NCI-H1417 (cell line): ENCODE results near the gene KCND1.

Experiments
- DNase-seq, 3 experiments: peaks; one replicate each; lab custom pipeline; 2025; lab: John Stamatoyannopoulos, UW

KCND1 gene

GRCh38 chrX:48974574-48974973 lies 2.9 kb upstream of the KCND1 start:
- DNase-seq, result no peak

GRCh38 chrX:48974033-48974432 lies 2.4 kb upstream of the KCND1 start:
- no peak for DNase-seq

- DNase-seq, result peak in 2 of 3 experiments; percentile 44 to 51
These were observed 848 bp upstream of the KCND1 start for GRCh38 chrX:48972220-48973164.

- DNase-seq, result no peak
These were observed 2.2 kb downstream of the KCND1 start for GRCh38 chrX:48969471-48969870.

DNA sequence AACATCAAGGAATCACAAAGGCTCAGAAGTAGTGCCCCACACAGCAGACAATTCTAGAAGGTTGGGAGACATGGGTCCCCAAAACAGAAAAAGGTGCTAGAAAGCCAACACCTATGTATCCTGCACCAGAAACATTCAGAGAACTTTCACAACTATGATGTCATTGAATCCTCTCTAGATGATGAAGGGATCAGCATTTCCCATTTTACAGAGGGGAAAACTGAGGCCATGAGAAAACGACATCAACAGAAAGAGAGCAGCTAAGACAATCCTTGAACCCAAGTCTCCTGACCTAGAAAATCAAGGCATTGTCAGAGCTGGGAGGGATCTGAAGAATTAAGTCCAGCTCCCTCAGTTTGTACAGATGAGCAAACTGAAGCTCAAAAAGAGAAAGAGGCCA lies 3.3 kb downstream of the KCND1 start:
- DNase-seq, result no peak

DNA sequence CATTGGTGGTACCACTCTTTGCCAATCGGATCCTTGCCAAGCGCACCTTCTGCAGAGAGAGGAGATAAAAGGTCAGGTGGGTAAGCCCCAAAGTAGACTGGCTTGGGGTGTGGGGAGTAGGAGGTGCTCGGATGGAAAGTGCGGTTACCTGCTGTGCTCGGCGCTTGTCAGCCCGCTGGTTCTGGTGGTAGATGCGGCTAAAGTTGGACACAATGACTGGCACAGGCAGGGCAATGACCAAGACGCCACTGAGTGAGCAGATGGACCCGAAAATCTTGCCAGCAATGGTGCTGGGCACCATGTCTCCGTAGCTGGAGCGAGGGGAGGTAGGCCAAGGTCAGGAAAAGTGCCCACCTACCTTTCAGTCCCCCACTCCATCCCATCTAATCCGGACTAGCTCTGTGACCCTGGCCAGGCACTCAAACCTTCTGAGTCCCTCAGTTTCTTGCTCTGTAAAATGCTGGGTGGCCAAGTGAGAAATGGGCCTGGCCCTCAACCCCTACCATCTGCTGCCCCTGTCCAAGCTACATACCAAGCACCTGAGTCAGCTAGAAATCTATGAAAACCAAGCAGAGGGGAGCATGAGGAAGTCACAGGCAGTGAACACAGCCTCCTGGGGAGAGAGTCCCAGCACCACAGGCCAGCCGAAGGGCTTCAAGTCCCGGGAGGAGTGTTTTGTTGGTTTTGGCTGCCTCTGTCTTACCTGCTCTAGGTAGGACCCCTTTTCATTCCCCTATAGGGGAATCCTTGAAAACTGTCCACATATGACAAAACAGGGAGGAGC lies 4.7 kb downstream of the KCND1 start:
- no peak for DNase-seq

DNA sequence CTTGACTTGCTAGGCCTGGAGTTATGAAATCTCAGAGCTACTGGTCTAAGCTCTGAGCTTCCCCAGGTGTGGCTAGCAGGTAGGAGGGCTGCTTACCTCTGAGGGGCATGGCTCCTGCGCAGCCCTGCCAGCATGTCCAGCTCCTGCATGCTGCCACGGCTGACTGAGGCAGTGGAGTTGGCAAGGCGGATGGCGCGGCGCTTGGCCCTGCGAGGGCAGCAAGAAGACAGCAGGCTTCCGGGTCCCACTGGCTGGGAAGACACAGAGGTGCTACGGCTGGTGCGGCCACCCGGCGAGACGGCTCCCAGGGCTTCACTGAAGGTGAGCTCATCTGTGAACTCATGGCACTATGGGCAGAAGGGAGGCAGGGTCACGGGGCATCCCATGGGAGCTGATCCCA lies 5.7 kb downstream of the KCND1 start:
- no peak for DNase-seq

- no peak for DNase-seq
These were observed 10.0 kb downstream of the KCND1 start for GRCh38 chrX:48961585-48962091.

GRCh38 chrX:48960291-48960690 lies 11.4 kb downstream of the KCND1 start:
- DNase-seq, result no peak

DNA sequence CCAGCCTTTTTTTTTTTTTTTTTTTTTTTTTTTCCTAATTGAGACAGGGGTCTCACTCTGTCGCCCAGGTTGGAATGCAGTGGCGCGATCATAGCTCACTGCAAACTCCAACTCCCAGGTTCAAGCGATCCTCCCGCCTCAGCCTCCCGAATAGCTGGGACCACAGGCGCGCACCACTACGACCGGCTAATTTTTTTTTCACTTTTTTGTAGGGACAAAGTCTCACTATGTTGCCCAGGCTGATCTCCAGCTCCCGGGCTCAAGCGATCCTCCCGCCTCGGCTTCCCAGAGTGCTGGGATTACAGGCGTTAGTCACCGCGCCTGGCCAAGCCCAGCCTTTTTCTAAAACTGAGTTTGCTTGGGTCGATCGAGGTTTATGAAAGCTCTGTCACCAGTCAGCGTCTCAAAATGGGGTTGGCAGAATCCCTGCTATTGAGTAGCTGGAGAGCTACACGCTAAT lies 13.0 kb downstream of the KCND1 start:
- DNase-seq, result peak in 1 of 3 experiments; percentile 42

GRCh38 chrX:48957827-48958634 lies 13.6 kb downstream of the KCND1 start:
- peak; percentile 89 to 97 (median 94) for DNase-seq

GRCh38 chrX:48957477-48957826 lies 14.2 kb downstream of the KCND1 start, which contains the start of gene OTUD5:
Gene OTUD5, minus strand, starts transcription at chrX:48957607. Its CDS starts 37 bp downstream, at chrX:48957570.
- peak in 2 of 3 experiments; percentile 65 to 78 for DNase-seq

GRCh38 chrX:48956728-48957414 lies 14.8 kb downstream of the KCND1 start:
- no peak for DNase-seq

DNA sequence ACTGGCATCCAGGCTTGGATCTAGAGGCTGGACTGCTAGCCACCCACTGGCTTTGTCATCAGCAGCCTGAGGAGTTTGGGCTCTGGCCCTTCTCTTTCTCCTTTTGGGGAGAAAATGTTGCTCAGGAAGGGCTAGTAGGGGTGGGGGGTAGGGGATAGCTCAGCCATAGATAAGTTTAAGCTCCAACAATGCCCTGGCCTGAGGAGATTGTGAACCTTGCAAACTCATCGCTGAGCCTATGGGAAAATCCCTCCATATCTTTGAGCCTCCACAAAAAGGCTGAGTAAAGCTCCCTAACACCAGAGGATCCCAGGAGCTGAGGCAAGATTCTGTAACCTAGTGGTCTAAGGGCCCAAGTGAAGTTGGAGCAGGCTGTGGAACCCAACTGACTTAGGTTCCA lies 23.1 kb downstream of the KCND1 start:
- DNase-seq, result no peak

- peak in 1 of 3 experiments; percentile 56 for DNase-seq
These were observed 25.9 kb downstream of the KCND1 start for GRCh38 chrX:48945517-48946348.

DNA sequence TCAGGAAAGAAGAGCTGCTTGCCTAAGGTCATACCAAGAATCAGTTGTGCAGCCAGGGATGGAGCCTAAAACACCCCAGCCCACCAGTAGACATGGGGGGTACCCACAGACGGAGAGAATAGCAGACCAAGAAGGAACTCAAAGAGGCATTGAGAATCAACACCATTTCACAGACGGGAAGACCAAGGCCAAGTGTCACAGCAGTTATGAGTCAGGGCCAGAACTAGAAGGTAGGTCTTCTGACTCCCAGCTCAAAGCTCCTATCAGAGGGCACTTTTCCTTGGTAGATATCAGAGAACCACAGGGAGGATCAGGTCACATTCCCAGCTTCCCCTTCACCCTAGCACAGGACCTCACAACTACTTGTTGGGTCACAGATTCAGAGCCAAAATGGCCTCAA lies 28.7 kb downstream of the KCND1 start:
- no peak for DNase-seq

DNA sequence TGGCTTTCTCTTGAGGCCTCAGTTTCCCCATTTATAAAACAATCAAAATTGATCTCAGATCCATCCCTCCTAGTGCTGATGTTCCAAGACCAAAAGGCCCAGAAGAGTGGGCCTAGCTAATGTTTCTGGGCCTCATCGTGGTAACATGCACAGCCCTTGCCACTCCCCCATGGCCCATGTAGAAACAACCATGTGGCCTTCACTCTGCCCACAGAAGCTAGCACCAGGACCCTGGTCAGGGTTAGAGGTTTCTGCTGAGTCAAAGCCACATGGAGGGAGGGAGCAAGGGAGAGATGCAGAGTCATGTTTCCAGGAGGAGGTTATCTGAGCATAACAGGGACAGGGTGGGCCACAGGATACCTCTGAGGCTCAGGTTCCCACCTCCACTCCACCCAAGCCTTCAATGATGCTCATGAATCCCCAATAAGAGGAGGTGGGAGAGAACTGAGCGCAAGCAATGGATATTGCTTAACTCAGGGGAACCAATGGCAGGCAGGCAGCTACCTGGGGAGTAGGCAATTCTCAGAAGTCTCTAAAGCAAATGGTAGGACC lies 31.2 kb downstream of the KCND1 start:
- DNase-seq, result no peak

- no peak for DNase-seq
These were observed 32.0 kb downstream of the KCND1 start for GRCh38 chrX:48939524-48940228.

DNA sequence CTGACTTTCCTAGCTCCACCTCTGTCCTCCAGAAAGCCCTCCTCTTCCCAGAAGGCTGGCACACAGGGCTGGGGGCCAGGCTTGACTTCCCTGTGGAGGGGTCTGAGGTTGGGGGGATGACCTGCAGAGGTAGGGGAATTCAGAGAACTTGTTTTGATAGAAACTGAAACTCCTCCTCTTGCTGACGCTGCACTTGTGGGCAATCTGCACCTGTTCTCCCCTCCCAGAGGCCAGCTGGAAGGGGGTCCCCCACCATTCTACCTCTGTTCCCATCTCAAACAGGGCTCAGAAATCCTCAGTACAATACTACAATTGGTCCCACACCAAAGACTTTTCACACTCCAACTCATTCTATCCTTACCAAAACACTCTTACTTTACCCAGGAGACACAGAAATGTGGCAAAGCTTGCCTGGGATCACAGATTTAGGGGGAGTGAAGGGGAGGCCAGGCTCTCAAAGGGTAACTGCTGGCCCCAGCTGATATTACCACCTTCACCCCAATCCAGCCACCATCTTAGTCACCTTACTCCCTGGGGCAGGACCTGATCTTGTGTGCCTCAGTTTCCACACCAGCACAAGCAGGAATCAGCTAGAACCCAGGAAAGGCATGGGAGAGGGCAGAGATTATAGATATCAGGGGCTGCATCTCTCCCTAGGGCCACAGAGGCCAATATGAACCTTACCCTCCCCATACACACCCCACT lies 32.8 kb downstream of the KCND1 start:
- no peak for DNase-seq
